MM.1S (cell line): ENCODE measurements around the gene TAOK1.

Experiments
- CTCF ChIP-seq: fragments of 300-600 bp; sonication (generic); IDR thresholded peaks from 2 replicates; pipeline ENCODE4 v1.5.1; 2016; ENCODE audit warnings: antibody characterized with exemption, low read length, mixed read lengths
- EZH2phosphoT487 ChIP-seq: fragments of 300-600 bp; sonication (generic); IDR thresholded peaks from 2 replicates; pipeline ENCODE4 v1.6.1; 2018; ENCODE audit warnings: antibody characterized with exemption, low read length

DNA sequence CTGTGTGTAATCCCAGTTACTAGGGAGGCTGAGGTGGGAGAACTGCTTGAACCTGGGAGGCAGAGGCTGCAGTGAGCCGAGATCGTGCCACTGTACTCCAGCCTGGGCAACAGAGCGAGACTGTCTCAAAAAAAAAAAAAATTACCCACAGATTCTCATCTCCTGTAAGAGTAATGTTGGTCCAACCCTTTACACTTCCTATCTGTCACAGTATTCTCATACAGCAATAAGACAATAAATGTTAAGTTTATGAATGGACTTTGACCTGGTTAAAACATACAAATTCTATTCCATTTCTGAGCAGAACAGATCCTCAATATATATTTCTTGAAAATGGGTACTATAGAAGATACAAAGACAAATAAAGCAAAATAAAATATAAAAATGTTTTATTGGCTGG is 30.4 kb upstream of the TAOK1 start:
- TF ChIP-seq CTCF (no peak), EZH2phosphoT487 (no peak)
